Stimulated activated CD8-positive, alpha-beta memory T cell treated with anti-CD3 and anti-CD28 coated beads, Interleukin-12 subunit alpha, Interleukin-12 subunit beta, amount 100 ng/mL, for 4 hours (primary cell): ENCODE data around the gene ARMC10.
"Not testable (repeated sequence)": the region's sequence is repeated elsewhere in the genome, so short reads cannot be mapped to it uniquely, and the experiment has no call there.

ENCODE experiments used
- DNase-seq: peaks from one replicate; pipeline ENCODE4 v3.0.0-alpha.2; 2020; ENCODE audit warnings: low read depth

The ARMC10 gene

DNA sequence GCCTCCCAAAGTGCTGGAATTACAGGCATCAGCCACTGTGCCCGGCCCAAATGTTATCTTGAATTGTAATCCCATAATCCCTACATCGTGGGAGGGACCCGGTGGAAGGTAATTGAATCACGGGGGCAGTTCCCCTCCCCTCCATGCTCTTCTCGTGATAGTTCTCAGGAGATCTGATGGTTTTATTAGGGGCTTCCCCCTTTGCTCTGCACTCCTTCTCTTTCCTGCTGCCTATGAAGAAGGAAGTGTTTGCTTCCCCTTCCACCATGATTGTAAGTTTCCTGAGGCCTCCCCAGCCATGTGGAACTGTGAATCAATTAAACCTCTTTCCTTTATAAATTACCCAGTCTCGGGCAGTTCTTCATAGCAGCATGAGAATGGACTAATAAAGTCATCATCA lies 3.3 kb downstream of the ARMC10 start:
- not testable (repeated sequence) for DNase-seq

- no peak for DNase-seq
Observed at GRCh38 chr7:103079836-103080235, 4.9 kb downstream of the ARMC10 start.

DNA sequence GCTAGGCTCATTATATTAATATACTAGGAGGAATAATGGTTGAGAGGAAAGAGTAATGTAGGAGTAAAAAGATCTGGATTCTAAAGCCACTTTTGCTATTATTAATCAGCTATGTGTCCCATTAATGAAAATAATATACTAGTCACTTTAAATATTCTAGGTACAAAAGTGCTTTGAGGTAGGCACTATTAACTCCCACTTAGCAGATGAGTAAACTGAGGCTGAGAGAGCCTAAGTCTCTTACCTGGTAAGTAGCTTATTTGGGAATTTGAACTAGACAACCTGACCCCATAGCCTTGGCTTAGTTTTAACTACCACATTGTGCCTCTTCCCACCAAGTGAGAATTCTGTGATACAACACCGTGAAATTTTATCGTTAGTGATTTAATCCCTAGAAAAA lies 6.0 kb downstream of the ARMC10 start:
- DNase-seq, result no peak

- DNase-seq, result no peak
Observed at GRCh38 chr7:103082497-103082896, 7.6 kb downstream of the ARMC10 start.

GRCh38 chr7:103083210-103083609 lies 8.3 kb downstream of the ARMC10 start:
- no peak for DNase-seq

DNA sequence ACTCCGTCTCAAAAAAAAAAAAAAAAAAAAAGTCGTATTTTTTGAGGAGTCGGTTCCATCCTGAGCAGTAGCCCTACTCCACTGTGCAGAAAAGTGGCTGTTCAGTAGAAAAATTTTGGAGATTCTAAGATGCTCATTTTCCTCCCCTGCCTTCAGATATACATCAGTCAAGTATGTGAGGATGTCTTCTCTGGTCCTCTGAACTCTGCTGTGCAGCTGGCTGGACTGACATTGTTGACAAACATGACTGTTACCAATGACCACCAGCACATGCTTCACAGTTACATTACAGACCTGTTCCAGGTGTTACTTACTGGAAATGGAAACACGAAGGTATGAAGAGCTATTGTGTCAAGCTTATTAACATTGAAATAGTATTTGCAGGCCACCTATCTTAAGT lies 17.4 kb downstream of the ARMC10 start:
- not testable (repeated sequence) for DNase-seq

- DNase-seq, result no peak
Observed at GRCh38 chr7:103093429-103093828, 18.5 kb downstream of the ARMC10 start.

GRCh38 chr7:103094102-103094501 lies 19.2 kb downstream of the ARMC10 start:
- no peak for DNase-seq

DNA sequence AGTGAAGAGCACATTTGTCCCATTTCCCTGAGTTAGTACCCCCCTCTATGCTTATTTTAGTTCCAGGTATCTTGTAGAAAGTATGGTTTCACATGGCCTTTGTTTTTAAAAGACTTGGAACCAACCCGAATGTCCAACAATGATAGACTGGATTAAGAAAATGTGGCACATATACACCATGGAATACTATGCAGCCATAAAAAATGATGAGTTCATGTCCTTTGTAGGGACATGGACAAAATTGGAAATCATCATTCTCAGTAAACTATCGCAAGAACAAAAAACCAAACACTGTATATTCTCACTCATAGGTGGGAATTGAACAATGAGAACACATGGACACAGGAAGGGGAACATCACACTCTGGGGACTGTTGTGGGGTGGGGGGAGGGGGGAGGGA lies 20.6 kb downstream of the ARMC10 start:
- not testable (repeated sequence) for DNase-seq

DNA sequence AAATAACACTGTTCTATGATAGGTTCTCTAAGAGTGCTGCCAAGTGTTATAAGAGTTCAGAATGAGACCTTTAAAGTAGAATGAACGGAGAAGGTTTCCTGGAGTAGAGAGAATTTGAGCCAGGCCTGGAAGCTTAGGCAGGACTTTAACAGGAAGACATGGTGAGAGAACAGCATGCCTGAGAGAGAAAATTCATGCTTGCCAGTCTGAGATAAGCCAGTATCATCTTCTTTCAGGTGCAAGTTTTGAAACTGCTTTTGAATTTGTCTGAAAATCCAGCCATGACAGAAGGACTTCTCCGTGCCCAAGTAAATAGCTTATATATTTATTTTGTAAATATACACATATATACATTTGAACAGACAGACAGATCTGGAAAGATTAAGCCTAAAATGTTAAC lies 22.1 kb downstream of the ARMC10 start:
- no peak for DNase-seq

GRCh38 chr7:103100348-103100747 lies 25.4 kb downstream of the ARMC10 start:
- no peak for DNase-seq

- DNase-seq, result no peak
Observed at GRCh38 chr7:103101543-103101942, 26.6 kb downstream of the ARMC10 start.

- DNase-seq, result no peak
Observed at GRCh38 chr7:103106005-103106702, 31.2 kb downstream of the ARMC10 start.

GRCh38 chr7:103106703-103107070 lies 31.7 kb downstream of the ARMC10 start:
- not testable (repeated sequence) for DNase-seq

- no peak for DNase-seq
Observed at GRCh38 chr7:103113164-103113563, 38.2 kb downstream of the ARMC10 start.

- DNase-seq, result no peak
Observed at GRCh38 chr7:103114576-103115008, 39.7 kb downstream of the ARMC10 start.

DNA sequence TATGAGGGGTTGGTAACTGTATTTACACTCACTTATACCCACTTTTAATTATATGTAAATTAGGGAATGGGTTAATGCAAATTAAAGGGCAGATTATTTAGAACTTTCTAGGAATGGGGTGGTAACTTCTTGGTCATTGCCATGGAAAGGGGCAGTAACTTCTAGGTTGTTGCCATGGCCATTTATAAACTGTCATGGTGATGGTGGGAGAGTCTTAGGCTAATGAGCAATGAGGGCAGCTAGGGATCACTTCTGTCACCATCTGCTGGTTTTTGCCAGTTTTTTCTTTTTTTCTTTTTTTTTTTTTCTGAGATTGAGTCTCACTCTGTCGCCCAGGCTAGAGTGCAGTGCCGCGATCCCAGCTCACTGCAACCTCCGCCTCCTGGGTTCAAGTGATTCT lies 40.8 kb downstream of the ARMC10 start:
- DNase-seq, result no peak

DNA sequence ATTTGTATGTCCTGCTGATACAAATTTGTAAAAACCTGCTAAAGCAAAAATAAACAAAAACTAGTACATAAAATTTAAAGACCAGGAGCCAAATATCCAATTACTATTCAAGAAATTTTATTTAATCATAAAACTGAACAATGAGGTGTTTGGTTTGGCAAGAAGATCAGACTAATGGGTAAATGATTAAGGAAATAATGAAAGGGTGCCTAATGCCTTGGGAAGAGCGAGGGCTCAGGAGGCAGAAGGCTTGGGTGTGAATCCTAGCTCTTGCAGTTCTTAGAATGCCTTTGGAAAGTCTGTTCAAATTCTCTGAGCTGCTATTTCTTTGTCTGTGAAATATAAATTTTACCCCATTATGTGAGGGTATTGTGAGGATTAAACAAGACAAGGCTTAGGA lies 41.6 kb downstream of the ARMC10 start:
- no peak for DNase-seq

DNA sequence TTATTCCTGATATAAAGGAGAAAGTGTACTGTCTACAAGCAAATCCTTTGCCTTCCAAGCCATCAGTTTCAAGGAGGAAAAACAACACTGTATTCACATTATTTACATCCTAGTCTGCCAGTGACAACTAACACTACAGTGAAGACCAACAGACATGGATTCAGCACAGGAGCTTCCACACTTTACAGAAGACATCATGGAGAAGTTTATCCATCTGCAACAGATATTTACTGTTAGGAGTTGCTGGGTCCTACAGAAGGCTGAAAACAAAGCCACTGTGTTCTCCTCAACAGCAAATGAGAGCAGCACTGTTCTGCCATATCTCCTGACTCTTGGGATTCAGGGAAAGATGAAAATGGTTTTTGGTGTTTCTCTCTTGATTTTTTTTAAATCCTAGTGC lies 42.1 kb downstream of the ARMC10 start:
- DNase-seq, result no peak

DNA sequence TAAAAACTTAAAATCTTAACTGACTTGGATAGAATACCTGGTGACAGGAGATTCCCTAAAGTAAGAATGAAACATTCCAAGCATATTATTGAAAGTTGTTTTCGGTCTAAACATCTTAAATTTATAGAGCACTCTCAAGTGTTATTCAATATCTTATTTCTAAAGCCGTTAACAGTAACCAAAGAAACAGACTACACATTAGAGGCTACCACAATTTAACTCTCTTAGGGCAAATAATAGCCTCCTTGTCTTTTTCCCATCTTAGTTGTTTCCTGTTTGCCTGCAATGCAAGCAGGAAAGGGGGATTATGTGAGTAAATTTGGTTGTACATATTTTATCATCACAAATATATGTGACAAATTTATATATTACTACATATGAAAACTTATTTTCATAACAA lies 42.5 kb downstream of the ARMC10 start:
- no peak for DNase-seq

- no peak for DNase-seq
Observed at GRCh38 chr7:103119791-103120291, 44.9 kb downstream of the ARMC10 start.

DNA sequence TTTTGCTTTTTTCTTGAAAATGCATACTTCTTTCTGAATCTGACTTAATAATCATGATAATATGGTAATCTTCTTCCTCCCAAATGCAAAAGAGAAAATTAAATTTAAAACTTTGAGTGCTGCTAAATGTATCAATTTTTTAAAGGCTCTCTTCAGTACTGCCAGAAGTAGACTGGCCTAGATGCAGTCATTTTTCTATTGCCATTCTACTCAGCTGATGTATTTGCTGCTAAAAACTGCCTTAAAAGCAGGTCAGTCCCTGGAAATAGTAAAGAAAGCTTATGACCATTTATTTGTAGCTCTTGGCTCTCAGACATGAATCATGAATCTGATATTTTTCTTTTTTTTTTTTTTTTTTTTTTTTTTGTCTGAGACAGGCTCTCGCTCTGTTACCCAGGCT lies 45.4 kb downstream of the ARMC10 start:
- DNase-seq, result no peak

GRCh38 chr7:103121641-103122040 lies 46.7 kb downstream of the ARMC10 start:
- no peak for DNase-seq

GRCh38 chr7:103123529-103123928 lies 48.6 kb downstream of the ARMC10 start:
- no peak for DNase-seq
